Panc1 (cell line): ENCODE data around the gene SPEM3.

Source experiments
- CTCF ChIP-seq: fragments of 450-650 bp; IDR thresholded peaks from 2 replicates; pipeline ENCODE4 v1.5.1; 2017; ENCODE audit warnings: mild to moderate bottlenecking
- POLR2AphosphoS5 ChIP-seq: IDR thresholded peaks from 2 replicates; pipeline ENCODE4 v1.6.1; 2012; ENCODE audit warnings: mild to moderate bottlenecking, low read depth, low read length, moderate library complexity
- REST ChIP-seq, 2 experiments: IDR thresholded peaks; 2 replicates each; pipeline ENCODE4 v1.6.1; 2011 to 2012; ENCODE audit warnings: low read depth in 2 of 2, control low read depth in 1 of 2, low read length in 1 of 2, mild to moderate bottlenecking in 1 of 2, moderate library complexity in 1 of 2; ENCODE audit not compliant: insufficient read depth in 1 of 2
- SIN3A ChIP-seq: IDR thresholded peaks from 2 replicates; pipeline ENCODE4 v1.6.1; 2012; ENCODE audit warnings: low read depth, mild to moderate bottlenecking, low read length, moderate library complexity, borderline replicate concordance; ENCODE audit not compliant: insufficient read depth
- TCF7L2 ChIP-seq: IDR thresholded peaks from 2 replicates; pipeline ENCODE4 v1.6.1; 2011; ENCODE audit warnings: mild to moderate bottlenecking, low read depth, low read length, inconsistent platforms

- TF ChIP-seq REST (IDR thresholded peaks at IDR 0.05; ENCODE audit: insufficient read depth in 1 of 2, low read depth in 2 of 2, low read length in 1 of 2) (no peak), CTCF (no peak), SIN3A (no peak), POLR2AphosphoS5 (no peak), TCF7L2 (no peak)
Measured at GRCh38 chr17:7437950-7438614, 9.4 kb downstream of the SPEM3 start.
